Hematopoietic multipotent progenitor cell treated with erythropoietin and hydrocortisone succinate and interleukin-3 and kit ligand, for 4 days (in vitro differentiated cells): ENCODE measurements around the gene CITED4.

ENCODE experiments used
- DNase-seq: peaks from one replicate; pipeline ENCODE4 v3.0.0-alpha.2; 2015

CITED4 gene

GRCh38 chr1:40884055-40884795 lies 22.1 kb upstream of the CITED4 start:
- DNase-seq, result peak; percentile 43

- no peak for DNase-seq
Measured at GRCh38 chr1:40880813-40881549, 18.8 kb upstream of the CITED4 start.

DNA sequence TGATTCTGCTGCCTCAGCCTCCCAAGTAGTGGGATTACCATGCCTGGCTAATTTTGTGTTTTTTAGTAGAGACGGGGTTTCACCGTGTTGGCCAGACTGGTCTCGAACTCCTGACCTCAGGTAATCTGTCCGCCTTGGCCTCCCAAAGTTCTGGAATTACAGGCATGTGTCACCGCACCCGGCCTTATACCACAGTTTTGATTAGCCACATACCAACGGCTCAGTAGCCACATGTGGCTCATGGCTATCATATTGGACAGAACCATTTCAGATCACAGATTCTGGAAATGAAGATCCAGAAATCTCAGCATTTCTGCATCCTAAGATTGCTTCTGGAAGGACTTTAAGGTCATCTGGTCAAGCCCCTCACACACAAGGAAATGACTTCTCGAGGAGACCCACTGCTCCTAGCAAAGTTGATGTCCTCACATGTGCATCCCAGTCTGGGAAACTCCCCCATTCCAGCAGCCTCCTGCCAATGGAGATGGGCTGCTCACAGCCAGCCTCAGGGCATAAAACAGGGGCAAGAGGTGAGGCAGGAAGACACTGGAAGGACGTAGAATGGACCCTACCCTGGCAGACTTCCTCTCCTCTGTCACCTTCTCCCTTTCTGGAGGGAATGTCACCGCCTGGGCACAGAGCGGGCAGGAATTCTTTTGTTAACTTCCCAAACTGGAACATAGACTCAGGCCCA lies 17.5 kb upstream of the CITED4 start:
- no peak for DNase-seq

DNA sequence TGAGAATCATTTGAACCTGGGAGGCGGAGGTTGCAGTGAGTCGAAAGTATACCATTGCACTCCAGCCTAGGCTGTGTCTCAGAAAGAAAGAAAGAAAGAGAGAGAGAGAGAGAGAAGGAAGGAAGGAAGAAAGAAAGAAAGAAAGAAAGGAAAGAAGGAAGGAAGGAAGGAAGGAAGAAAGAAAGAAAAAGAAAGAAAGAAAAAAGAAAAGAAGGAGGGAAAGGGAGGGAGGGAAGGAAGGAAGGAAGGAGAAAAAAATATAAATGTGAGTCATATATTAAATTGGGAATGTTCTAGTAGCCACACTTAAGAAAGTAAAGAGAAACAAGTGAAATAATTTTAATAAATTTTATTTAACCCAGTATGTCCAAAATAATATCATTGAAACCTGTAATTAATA lies 16.7 kb upstream of the CITED4 start:
- DNase-seq, result no peak

DNA sequence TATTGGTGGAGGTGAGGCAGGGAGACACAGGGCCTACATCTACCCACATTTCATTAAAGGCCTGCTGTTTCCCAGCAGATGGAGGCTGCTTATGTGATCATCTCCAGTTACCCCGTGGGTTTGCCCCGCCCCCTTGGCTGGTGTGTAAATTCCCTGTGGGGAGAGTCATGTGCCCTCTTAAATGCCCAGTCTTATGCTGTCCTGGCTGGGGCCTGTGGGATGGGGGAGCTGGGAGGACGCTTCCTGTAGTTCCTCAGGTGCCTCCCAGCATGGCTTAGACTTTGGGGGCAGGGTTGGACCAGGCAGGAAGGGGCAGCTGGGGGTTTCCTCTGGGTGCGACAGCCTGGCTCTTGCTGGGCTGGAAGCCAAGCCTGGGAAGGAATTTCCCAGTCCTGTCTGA lies 15.5 kb upstream of the CITED4 start:
- DNase-seq, result peak; percentile 18

DNA sequence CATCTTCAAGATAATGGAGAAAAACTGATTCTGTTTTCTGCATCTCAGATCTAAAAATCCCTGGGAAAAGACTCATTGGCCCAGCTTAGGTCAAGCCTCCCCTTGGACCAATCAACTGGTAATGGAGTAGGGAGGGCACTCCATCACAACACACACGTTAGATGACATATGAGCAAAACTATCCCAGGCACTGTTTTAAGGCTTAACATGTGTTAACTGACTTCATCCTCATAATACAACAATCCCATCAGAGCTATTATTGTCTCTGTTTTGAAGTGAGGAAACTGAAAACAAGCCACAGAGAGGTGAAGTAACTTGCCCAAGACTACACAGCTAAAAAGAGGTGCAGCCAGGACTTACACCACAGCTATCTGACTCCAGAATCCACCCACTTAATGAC lies 14.7 kb upstream of the CITED4 start:
- DNase-seq, result no peak

- DNase-seq, result no peak
Measured at GRCh38 chr1:40876436-40876761, 14.2 kb upstream of the CITED4 start.

GRCh38 chr1:40873863-40874472 lies 11.8 kb upstream of the CITED4 start:
- DNase-seq, result no peak

DNA sequence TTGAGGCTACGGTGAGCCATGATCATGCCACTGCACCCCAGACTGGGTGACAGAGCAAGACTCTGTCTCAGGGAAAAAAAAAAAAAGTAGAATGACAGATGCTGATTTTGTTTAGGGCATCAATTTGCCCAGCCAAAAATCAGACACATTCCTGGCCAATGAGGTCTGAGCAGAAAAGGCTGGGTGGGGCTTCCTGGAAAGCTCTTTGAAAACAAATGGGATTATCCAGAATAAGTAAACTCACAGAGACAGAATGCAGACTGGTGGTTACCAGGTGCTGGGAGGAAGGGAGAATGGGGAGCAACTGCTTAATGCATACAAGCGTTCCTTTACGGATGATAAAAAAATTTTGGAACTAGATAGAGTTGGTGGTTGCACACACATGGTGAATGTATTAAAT lies 10.1 kb upstream of the CITED4 start:
- DNase-seq, result no peak

DNA sequence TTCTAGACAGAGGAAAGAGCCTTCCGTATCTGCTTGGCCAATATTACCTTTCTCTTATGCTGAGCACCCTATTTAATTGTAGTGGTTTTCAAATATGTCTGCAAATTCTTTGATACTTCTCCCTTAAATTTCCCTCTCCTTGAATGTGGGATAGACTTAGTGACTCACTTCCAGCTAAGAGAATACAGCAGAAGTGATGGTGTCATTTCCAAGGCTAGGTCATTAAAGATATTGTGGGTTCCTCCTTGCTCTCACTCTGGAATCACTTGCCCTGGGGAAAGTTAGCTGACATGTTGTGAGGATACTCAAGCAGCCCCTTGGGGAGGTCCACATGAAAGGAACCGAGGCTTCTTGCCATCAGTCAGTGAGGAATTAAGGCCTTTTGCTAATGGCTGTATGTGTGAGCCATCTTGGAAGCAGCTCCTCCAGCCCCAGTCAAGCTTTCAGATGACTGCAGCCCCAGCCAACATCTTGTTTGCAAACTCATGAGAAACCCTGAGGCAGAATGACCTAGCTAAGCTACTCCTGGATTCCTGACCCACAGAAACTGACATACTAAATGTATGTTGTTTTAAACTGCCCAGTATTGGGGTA lies 8.1 kb upstream of the CITED4 start:
- DNase-seq, result no peak

DNA sequence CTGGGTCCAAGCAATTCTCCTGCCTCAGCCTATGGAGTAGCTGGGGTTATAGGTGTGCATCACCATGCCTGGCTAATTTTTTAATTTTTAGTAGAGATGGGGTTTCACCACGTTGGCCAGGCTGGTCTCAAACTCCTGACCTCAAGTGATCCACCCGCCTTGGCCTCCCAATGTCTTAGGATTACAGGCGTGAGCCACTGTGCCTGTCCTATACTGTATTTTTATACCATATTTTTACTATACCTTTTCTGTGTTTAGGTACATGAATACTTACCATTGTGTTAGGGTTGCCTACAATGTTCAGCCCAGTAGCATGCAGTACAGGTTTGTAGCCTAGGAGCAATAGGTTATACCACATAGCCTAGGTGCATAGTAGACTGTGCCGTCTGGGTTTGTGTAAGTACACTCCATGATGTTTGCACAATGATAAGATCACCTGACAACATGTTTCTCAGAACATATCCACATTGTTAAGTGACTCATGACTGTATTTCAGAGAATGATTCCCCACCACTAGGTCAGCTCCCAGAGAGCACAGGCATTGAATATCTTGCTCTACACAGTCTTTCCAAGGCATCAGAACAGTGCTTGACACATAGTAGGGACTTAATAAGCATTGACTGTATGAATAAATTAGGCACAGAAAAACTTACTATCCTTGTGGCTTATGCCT lies 6.0 kb upstream of the CITED4 start:
- DNase-seq, result peak; percentile 27

- DNase-seq, result peak; percentile 62
Measured at GRCh38 chr1:40861224-40862003, 749 bp downstream of the CITED4 start.

- DNase-seq, result peak; percentile 81
Measured at GRCh38 chr1:40860706-40861223, 1.4 kb downstream of the CITED4 start.

DNA sequence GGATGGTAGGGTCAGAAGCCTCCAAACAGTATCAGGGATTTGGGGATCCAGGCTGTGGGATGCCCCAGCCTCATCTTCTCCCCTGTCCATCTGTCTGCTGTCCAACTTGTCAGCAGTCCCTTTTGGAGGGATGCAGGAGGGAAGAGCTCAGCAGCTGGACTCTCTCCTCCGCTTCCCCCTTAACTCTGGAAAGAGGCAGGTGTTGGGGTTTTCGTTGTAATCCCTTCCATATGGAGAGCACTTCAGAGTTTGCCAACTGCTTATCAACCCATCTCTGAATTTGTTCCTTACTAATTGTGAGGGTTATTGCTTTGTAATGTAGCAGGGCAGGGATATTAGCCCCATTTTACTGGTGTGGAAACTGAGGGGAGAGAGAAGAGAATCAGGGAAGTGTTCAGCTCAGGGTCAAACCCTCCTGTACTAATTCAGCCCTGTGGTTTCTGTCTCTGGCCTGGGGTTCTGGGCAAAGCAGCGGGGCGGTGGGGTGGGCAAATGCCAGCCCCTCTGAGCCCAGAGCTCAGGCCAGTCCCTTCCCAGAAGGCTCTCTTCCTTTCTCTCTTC lies 3.2 kb downstream of the CITED4 start:
- DNase-seq, result no peak

DNA sequence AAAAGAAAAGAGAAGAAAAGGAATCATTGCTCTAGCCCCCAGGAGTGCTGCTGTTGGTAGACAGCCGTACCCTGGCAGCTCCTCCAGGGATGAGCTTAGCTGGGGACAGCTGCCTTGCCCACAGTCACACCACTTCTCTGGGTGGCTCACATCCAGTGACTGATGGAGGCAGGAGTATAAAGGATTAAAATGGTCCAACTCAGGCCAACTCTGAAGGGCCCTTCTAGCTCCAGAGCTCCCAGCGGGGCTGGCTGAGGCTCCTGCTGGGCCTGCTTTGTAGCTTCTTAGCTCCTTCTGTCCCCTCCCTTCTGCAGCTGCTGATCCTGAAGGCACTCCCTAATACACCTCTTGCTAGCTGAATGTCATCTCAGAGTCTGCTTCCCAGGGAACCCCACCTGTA lies 4.4 kb downstream of the CITED4 start:
- DNase-seq, result no peak

- no peak for DNase-seq
Measured at GRCh38 chr1:40856656-40857302, 5.4 kb downstream of the CITED4 start.

- DNase-seq, result no peak
Measured at GRCh38 chr1:40856116-40856515, 6.0 kb downstream of the CITED4 start.

DNA sequence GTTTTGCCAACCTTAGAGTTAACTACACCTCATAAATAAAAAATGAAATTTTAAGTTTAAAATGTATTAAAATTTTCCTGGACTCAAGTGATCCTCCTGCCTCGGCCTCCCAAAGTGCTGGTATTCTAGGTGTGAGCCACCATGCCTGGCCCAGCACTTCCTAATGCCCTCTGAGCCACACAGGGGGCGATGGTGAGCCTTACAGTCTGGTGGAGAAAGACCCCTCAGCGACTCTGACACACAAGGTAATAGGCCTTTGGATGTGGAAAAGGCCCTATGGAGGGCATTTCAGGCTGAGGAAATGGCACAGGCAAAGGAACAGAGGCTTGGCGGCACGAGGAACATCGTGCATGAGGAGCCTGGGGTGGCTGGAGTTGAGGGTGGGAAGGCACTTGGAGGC lies 6.7 kb downstream of the CITED4 start:
- peak; percentile 63 for DNase-seq

DNA sequence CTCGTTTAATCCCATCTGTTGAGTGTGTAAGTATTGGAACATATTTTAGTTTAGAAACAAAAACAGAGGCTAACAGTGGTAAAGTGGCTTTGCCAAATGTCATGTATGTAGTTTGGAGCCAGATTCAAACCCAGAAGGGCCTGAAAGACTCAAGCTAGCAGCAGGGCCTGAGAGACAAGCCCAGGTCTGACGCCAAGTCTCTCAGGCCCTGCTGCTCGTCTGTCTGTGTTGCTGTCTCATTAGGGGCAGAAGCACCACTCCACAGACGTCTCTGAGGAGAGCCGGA lies 8.3 kb downstream of the CITED4 start:
- no peak for DNase-seq

- DNase-seq, result no peak
Measured at GRCh38 chr1:40853113-40853884, 8.9 kb downstream of the CITED4 start.
